CD4-positive, alpha-beta T cell (primary cell): ENCODE data around the gene PGLYRP4. TPM values are rescaled to one million over a fixed set of nuclear protein-coding genes. Genes with fewer than 3 reads are reported as not detected.

ENCODE experiments used
- ATAC-seq: fragments of 200-7000 bp; cut with Tn5 transposase; one replicate; pipeline ENCODE4 v1.10.0; 2022; ENCODE audit warnings: mild to moderate bottlenecking; ENCODE audit not compliant: poor library complexity
- CTCF ChIA-PET: fragments of 350-600 bp; sonication (Branson Sonifier 250); formaldehyde crosslinking; loops from one replicate; lab custom pipeline; 2021; ENCODE audit warnings: antibody characterized with exemption, inconsistent platforms; lab: Charles Lee
- POLR2A ChIA-PET: fragments of 350-600 bp; sonication (Branson Sonifier 250); formaldehyde crosslinking; loops from one replicate; lab custom pipeline; 2021; ENCODE audit warnings: antibody characterized with exemption, inconsistent platforms; lab: Charles Lee
- DNase-seq, 14 experiments: peaks; one replicate each; pipeline ENCODE4 v3.0.0-alpha.2; 2013 to 2020; ENCODE audit warnings: mixed read lengths in 2 of 14
- H3K27ac ChIP-seq, 2 donors: one replicate each; pipeline versions ENCODE4 v1.5.1 to v1.7.0; 2013; ENCODE audit warnings: low read length in 2 of 2, low read depth in 1 of 2, mild to moderate bottlenecking in 1 of 2
- H3K27me3 ChIP-seq, 2 experiments: 1 replicate in 1 of 2; 2 replicates in 1 of 2; pipeline versions ENCODE4 v1.6.1 to v1.7.0; 2013; ENCODE audit warnings: low read length in 2 of 2, control low read depth in 1 of 2, mild to moderate bottlenecking in 1 of 2, moderate library complexity in 1 of 2; ENCODE audit not compliant: insufficient read depth in 2 of 2, control insufficient read depth in 1 of 2
- H3K36me3 ChIP-seq: one replicate; pipeline ENCODE4 v1.6.1; 2013; ENCODE audit warnings: low read length, control low read depth; ENCODE audit not compliant: insufficient read depth
- H3K4me1 ChIP-seq: one replicate; pipeline ENCODE4 v1.6.1; 2013; ENCODE audit warnings: low read length, control low read depth; ENCODE audit not compliant: insufficient read depth
- H3K4me3 ChIP-seq: one replicate; pipeline ENCODE4 v1.5.1; 2013; ENCODE audit warnings: mild to moderate bottlenecking, low read length, moderate library complexity
- H3K9me3 ChIP-seq, 2 experiments: 1 replicate in 1 of 2; 2 replicates in 1 of 2; pipeline versions ENCODE4 v1.6.1 to v1.7.0; 2013; ENCODE audit warnings: low read length in 2 of 2, mild to moderate bottlenecking in 2 of 2, control low read depth in 1 of 2, moderate library complexity in 1 of 2; ENCODE audit not compliant: control insufficient read depth in 1 of 2, insufficient read depth in 1 of 2
- H3K27ac Mint-ChIP-seq: one replicate; pipeline ENCODE4 v1.8.0; 2020; ENCODE audit warnings: mixed read lengths
- H3K27me3 Mint-ChIP-seq: one replicate; pipeline ENCODE4 v1.8.0; 2021; ENCODE audit warnings: mixed read lengths
- H3K36me3 Mint-ChIP-seq: one replicate; pipeline ENCODE4 v1.8.0; 2021; ENCODE audit warnings: low read depth, mixed read lengths
- H3K4me1 Mint-ChIP-seq: one replicate; pipeline ENCODE4 v1.8.0; 2021; ENCODE audit warnings: low read depth, mixed read lengths
- H3K4me3 Mint-ChIP-seq: one replicate; pipeline ENCODE4 v1.8.0; 2020; ENCODE audit warnings: mild to moderate bottlenecking, mixed read lengths
- H3K9me3 Mint-ChIP-seq: one replicate; pipeline ENCODE4 v1.8.0; 2020; ENCODE audit warnings: mixed read lengths
- CTCF ChIP-seq: fragments of 200-600 bp; IDR thresholded peaks from one replicate; pipeline ENCODE4 v1.8.0; 2022; ENCODE audit warnings: antibody characterized with exemption, mild to moderate bottlenecking
- intact Hi-C, 2 experiments: fragments of 100-400 bp; cut with DNase I in 1 of 2; cut with micrococcal nuclease in 1 of 2; formaldehyde crosslinking; loops; one replicate each; pipeline versions ENCODE4 v1.15.1 to v1.9.0; 2023 to 2025; cut with DNase I, micrococcal nuclease
- total RNA-seq, 174 experiments: library from RNA in 2 of 174; stranded (reverse) in 2 of 174; gene quantifications; one replicate each; pipeline ENCODE4 v1.2.3 and lab custom pipeline; 2021 to 2026

PGLYRP4 gene
- total RNA-seq, 2 experiments from 2014 or later = not detected

DNA sequence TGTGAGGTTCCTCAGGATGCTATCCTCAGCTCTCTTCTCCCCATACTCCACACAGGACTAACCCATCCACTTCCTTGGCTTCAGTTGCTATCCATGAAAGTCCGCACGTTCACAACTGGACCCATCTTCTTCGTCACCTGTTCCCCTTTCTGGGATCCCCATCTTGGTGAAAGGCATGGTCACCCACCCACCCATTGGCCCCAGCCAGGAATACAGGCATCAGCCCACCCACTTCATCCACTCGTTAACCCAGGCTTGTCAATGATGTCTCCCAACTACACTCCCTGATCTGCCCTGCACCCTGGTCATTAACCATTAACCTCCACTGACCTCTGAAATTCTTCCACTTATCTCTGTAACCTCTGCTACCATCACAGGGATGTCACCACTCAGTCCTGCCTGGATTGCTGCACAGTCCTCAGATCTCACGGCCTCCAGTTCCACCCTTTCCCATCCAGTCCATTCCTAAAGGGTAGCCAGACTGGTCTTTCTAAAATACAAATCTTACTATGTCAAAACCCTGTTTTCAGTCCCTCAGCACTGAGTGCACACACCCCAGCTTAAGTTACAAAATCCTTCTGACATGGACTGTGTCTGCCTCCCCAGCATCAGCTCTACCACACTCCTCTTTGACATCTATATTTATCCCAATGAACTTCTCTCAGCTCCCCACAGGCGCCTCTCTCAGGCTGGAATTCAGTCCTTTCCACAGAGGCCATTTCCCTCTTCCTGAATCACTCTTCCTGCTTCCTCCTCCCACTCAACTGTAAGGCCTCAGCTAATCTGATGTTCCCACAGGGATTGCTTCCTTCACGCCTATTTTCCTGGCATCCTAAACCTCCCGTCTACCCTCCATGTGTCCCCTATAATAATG is 10.4 kb downstream of the PGLYRP4 start:
- intact Hi-C loops = no loop called here
- CTCF ChIA-PET = no interaction called here
- POLR2A ChIA-PET = no interaction called here

GRCh38 chr1:153336650-153337049 is 12.0 kb downstream of the PGLYRP4 start:
- ATAC-seq = no peak
- ChIA-PET CTCF (no interaction called here), POLR2A (no interaction called here)
- Histone ChIP-seq H3K27me3 (no peaks in the 10 kb centered on the region), H3K4me1 (peaks cover 8% of the 10 kb centered on the region), H3K36me3 (no peaks in the 10 kb centered on the region), H3K9me3 (peaks cover 0 to 2% of the 10 kb centered on the region in 2 experiments), H3K4me3 (no peak overlapping the region), H3K27ac (no peak overlapping the region)
- Mint-ChIP-seq H3K4me1 (peaks cover 48% of the 10 kb centered on the region), H3K27me3 (no peaks in the 10 kb centered on the region), H3K4me3 (no peak overlapping the region), H3K36me3 (no peaks in the 10 kb centered on the region), H3K9me3 (no peaks in the 10 kb centered on the region), H3K27ac (no peak overlapping the region)
- no peak for DNase-seq
- intact Hi-C loops = no loop called here
- TF ChIP-seq CTCF = no peak

More for the DNA sequence above, 10.4 kb downstream of the PGLYRP4 start:
- Histone ChIP-seq H3K36me3 (no peaks in the 10 kb centered on the region), H3K4me1 (peaks cover 8% of the 10 kb centered on the region), H3K9me3 (no peaks in the 10 kb centered on the region), H3K27me3 (peaks cover 0 to 4% of the 10 kb centered on the region in 2 experiments), H3K4me3 (no peak overlapping the region), H3K27ac (no peak overlapping the region)
- Mint-ChIP-seq H3K27me3 (no peaks in the 10 kb centered on the region), H3K36me3 (no peaks in the 10 kb centered on the region), H3K27ac (no peak overlapping the region), H3K4me1 (peaks cover 58% of the 10 kb centered on the region), H3K9me3 (no peaks in the 10 kb centered on the region), H3K4me3 (no peak overlapping the region)
- no peak for TF ChIP-seq CTCF
- DNase-seq (no peak), ATAC-seq (no peak)

GRCh38 chr1:153333902-153334301 is 14.7 kb downstream of the PGLYRP4 start:
- Histone ChIP-seq H3K4me1 (no peaks in the 10 kb centered on the region), H3K27ac (no peak overlapping the region), H3K9me3 (peaks cover 8 to 15% of the 10 kb centered on the region in 2 experiments), H3K4me3 (no peak overlapping the region), H3K36me3 (no peaks in the 10 kb centered on the region), H3K27me3 (peaks cover 0 to 10% of the 10 kb centered on the region in 2 experiments)
- ChIA-PET POLR2A (no interaction called here), CTCF (no interaction called here)
- Mint-ChIP-seq H3K9me3 (peaks cover 7% of the 10 kb centered on the region), H3K36me3 (no peaks in the 10 kb centered on the region), H3K27ac (no peak overlapping the region), H3K4me3 (no peak overlapping the region), H3K4me1 (peaks cover 24% of the 10 kb centered on the region), H3K27me3 (peaks cover 9% of the 10 kb centered on the region)
- ATAC-seq (no peak), DNase-seq (no peak)
- TF ChIP-seq CTCF = no peak
- intact Hi-C loops = no loop called here
